DOHH2 (cell line): ENCODE data around the gene GRID1.

ENCODE experiments used
- EZH2phosphoT487 ChIP-seq: fragments of 200-600 bp; sonication (generic); IDR thresholded peaks from 2 replicates; pipeline ENCODE4 v1.6.1; 2017; ENCODE audit warnings: borderline replicate concordance, mild to moderate bottlenecking, antibody characterized with exemption, low read length, moderate library complexity, mixed read lengths
- TF ChIP-seq, protein P1 (sequence below): fragments of 200-600 bp; sonication (generic); IDR thresholded peaks from one replicate; pipeline ENCODE4 v1.5.1; 2014; ENCODE audit warnings: antibody characterized with exemption, mild to moderate bottlenecking, low read depth, low read length; ENCODE audit not compliant: poor library complexity, severe bottlenecking

- TF ChIP-seq, protein P1, sequence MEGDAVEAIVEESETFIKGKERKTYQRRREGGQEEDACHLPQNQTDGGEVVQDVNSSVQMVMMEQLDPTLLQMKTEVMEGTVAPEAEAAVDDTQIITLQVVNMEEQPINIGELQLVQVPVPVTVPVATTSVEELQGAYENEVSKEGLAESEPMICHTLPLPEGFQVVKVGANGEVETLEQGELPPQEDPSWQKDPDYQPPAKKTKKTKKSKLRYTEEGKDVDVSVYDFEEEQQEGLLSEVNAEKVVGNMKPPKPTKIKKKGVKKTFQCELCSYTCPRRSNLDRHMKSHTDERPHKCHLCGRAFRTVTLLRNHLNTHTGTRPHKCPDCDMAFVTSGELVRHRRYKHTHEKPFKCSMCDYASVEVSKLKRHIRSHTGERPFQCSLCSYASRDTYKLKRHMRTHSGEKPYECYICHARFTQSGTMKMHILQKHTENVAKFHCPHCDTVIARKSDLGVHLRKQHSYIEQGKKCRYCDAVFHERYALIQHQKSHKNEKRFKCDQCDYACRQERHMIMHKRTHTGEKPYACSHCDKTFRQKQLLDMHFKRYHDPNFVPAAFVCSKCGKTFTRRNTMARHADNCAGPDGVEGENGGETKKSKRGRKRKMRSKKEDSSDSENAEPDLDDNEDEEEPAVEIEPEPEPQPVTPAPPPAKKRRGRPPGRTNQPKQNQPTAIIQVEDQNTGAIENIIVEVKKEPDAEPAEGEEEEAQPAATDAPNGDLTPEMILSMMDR: no peak
- no peak for TF ChIP-seq EZH2phosphoT487
These were observed 37.4 kb downstream of the GRID1 start for GRCh38 chr10:86329093-86329710.
